Activated CD4-positive, alpha-beta T cell treated with anti-CD3 and anti-CD28 coated beads, Interleukin-2, amount 10 ng/mL, durations not matched to agents 7 days and 5 days (primary cell): Measurements from ENCODE around the gene SKI. TPM values are rescaled to one million over a fixed set of nuclear protein-coding genes. Genes with fewer than 3 reads are reported as not detected.

Experiments used
- CTCF ChIA-PET: fragments of 350-600 bp; sonication (Branson Sonifier 250); formaldehyde crosslinking; loops from one replicate; lab custom pipeline; 2021; ENCODE audit warnings: antibody characterized with exemption; lab: Charles Lee
- POLR2A ChIA-PET: fragments of 350-600 bp; sonication (Branson Sonifier 250); formaldehyde crosslinking; loops from one replicate; lab custom pipeline; 2021; ENCODE audit warnings: antibody characterized with exemption; lab: Charles Lee
- DNase-seq: peaks from one replicate; pipeline ENCODE4 v3.0.0-alpha.2; 2020
- H3K27ac Mint-ChIP-seq: one replicate; pipeline ENCODE4 v1.8.0; 2021; ENCODE audit warnings: mild to moderate bottlenecking, moderate library complexity, mixed read lengths
- H3K27me3 Mint-ChIP-seq: one replicate; pipeline ENCODE4 v1.8.0; 2021; ENCODE audit warnings: mixed read lengths
- H3K36me3 Mint-ChIP-seq: one replicate; pipeline ENCODE4 v1.8.0; 2021; ENCODE audit warnings: low read depth, mixed read lengths
- H3K4me1 Mint-ChIP-seq: one replicate; pipeline ENCODE4 v1.8.0; 2021; ENCODE audit warnings: mixed read lengths
- H3K4me3 Mint-ChIP-seq: one replicate; pipeline ENCODE4 v1.8.0; 2021; ENCODE audit warnings: mild to moderate bottlenecking, moderate library complexity, mixed read lengths
- H3K9me3 Mint-ChIP-seq: one replicate; pipeline ENCODE4 v1.8.0; 2021; ENCODE audit warnings: mixed read lengths
- total RNA-seq, 2 experiments: library from RNA; stranded (reverse); gene quantifications; one replicate each; pipeline ENCODE4 v1.2.3, GENCODE V29; 2021

Gene SKI
- total RNA-seq, 2 experiments from 2014 or later: 60.7 to 62.0 TPM

GRCh38 chr1:2334883-2335534 lies 106.9 kb downstream of the SKI start:
- H3K27me3 Mint-ChIP-seq: no peaks in the 10 kb centered on the region
- no peak overlapping the region for H3K4me3 Mint-ChIP-seq
- ChIA-PET POLR2A (no interaction called here), CTCF (interaction anchor here (1.0 kb wide), 1 partner anchor 47 kb away, joined by 3 read pairs; no protein-coding TSS in a partner anchor)
- H3K27ac Mint-ChIP-seq: no peak overlapping the region
- H3K4me1 Mint-ChIP-seq: no peaks in the 10 kb centered on the region
- no peaks in the 10 kb centered on the region for H3K36me3 Mint-ChIP-seq
- no peaks in the 10 kb centered on the region for H3K9me3 Mint-ChIP-seq
- DNase-seq: no peak

GRCh38 chr1:2335721-2336455 lies 107.8 kb downstream of the SKI start:
- no peaks in the 10 kb centered on the region for H3K27me3 Mint-ChIP-seq
- no peaks in the 10 kb centered on the region for H3K36me3 Mint-ChIP-seq
- H3K27ac Mint-ChIP-seq: no peak overlapping the region
- no peaks in the 10 kb centered on the region for H3K9me3 Mint-ChIP-seq
- POLR2A ChIA-PET: no interaction called here
- no peak for DNase-seq
- H3K4me3 Mint-ChIP-seq: no peak overlapping the region
- CTCF ChIA-PET: interaction anchor here (1.0 kb wide), 1 partner anchor 46 kb away, joined by 3 read pairs; no protein-coding TSS in a partner anchor
- H3K4me1 Mint-ChIP-seq: no peaks in the 10 kb centered on the region

GRCh38 chr1:2336499-2336898 lies 108.4 kb downstream of the SKI start:
- DNase-seq: no peak
- Mint-ChIP-seq H3K4me3 (no peak overlapping the region), H3K27me3 (no peaks in the 10 kb centered on the region), H3K27ac (no peak overlapping the region), H3K9me3 (no peaks in the 10 kb centered on the region), H3K36me3 (no peaks in the 10 kb centered on the region), H3K4me1 (no peaks in the 10 kb centered on the region)
- CTCF ChIA-PET: no interaction called here
- POLR2A ChIA-PET: no interaction called here

GRCh38 chr1:2337081-2337480 lies 109.0 kb downstream of the SKI start:
- ChIA-PET CTCF (no interaction called here), POLR2A (no interaction called here)
- no peak overlapping the region for H3K4me3 Mint-ChIP-seq
- no peak overlapping the region for H3K27ac Mint-ChIP-seq
- no peaks in the 10 kb centered on the region for H3K36me3 Mint-ChIP-seq
- no peak for DNase-seq
- no peaks in the 10 kb centered on the region for H3K9me3 Mint-ChIP-seq
- H3K4me1 Mint-ChIP-seq: no peaks in the 10 kb centered on the region
- H3K27me3 Mint-ChIP-seq: no peaks in the 10 kb centered on the region

- no peak overlapping the region for H3K4me3 Mint-ChIP-seq
- ChIA-PET POLR2A (no interaction called here), CTCF (interaction anchor here (0.9 kb wide), 1 partner anchor 77 kb away, joined by 3 read pairs; no protein-coding TSS in a partner anchor)
- H3K27ac Mint-ChIP-seq: no peak overlapping the region
- H3K9me3 Mint-ChIP-seq: no peaks in the 10 kb centered on the region
- no peaks in the 10 kb centered on the region for H3K36me3 Mint-ChIP-seq
- H3K4me1 Mint-ChIP-seq: no peaks in the 10 kb centered on the region
- H3K27me3 Mint-ChIP-seq: no peaks in the 10 kb centered on the region
- no peak for DNase-seq
Measured at GRCh38 chr1:2337501-2337900, 109.4 kb downstream of the SKI start.

- Mint-ChIP-seq H3K27me3 (no peaks in the 10 kb centered on the region), H3K4me3 (no peak overlapping the region), H3K9me3 (no peaks in the 10 kb centered on the region), H3K27ac (no peak overlapping the region), H3K36me3 (no peaks in the 10 kb centered on the region), H3K4me1 (no peaks in the 10 kb centered on the region)
- ChIA-PET POLR2A (no interaction called here), CTCF (no interaction called here)
- no peak for DNase-seq
Measured at GRCh38 chr1:2339206-2340085, 111.3 kb downstream of the SKI start.

GRCh38 chr1:2340086-2340917 lies 112.2 kb downstream of the SKI start:
- DNase-seq: no peak
- no peaks in the 10 kb centered on the region for H3K36me3 Mint-ChIP-seq
- no peak overlapping the region for H3K4me3 Mint-ChIP-seq
- no peaks in the 10 kb centered on the region for H3K27me3 Mint-ChIP-seq
- POLR2A ChIA-PET: no interaction called here
- no peak overlapping the region for H3K27ac Mint-ChIP-seq
- H3K9me3 Mint-ChIP-seq: no peaks in the 10 kb centered on the region
- CTCF ChIA-PET: no interaction called here
- H3K4me1 Mint-ChIP-seq: no peaks in the 10 kb centered on the region

- ChIA-PET POLR2A (no interaction called here), CTCF (no interaction called here)
- Mint-ChIP-seq H3K4me1 (no peaks in the 10 kb centered on the region), H3K4me3 (no peak overlapping the region), H3K9me3 (no peaks in the 10 kb centered on the region), H3K36me3 (no peaks in the 10 kb centered on the region), H3K27me3 (no peaks in the 10 kb centered on the region), H3K27ac (no peak overlapping the region)
- no peak for DNase-seq
Measured at GRCh38 chr1:2340918-2341254, 112.8 kb downstream of the SKI start.

- no peak overlapping the region for H3K4me3 Mint-ChIP-seq
- no peaks in the 10 kb centered on the region for H3K27me3 Mint-ChIP-seq
- ChIA-PET POLR2A (no interaction called here), CTCF (no interaction called here)
- no peaks in the 10 kb centered on the region for H3K36me3 Mint-ChIP-seq
- H3K4me1 Mint-ChIP-seq: no peaks in the 10 kb centered on the region
- H3K9me3 Mint-ChIP-seq: no peaks in the 10 kb centered on the region
- DNase-seq: no peak
- no peak overlapping the region for H3K27ac Mint-ChIP-seq
Measured at GRCh38 chr1:2341706-2342383, 113.7 kb downstream of the SKI start.

- Mint-ChIP-seq H3K27ac (no peak overlapping the region), H3K9me3 (no peaks in the 10 kb centered on the region), H3K36me3 (no peaks in the 10 kb centered on the region), H3K27me3 (no peaks in the 10 kb centered on the region), H3K4me3 (no peak overlapping the region), H3K4me1 (no peaks in the 10 kb centered on the region)
- ChIA-PET POLR2A (no interaction called here), CTCF (no interaction called here)
- no peak for DNase-seq
Measured at GRCh38 chr1:2342384-2343022, 114.4 kb downstream of the SKI start.

- Mint-ChIP-seq H3K27me3 (no peaks in the 10 kb centered on the region), H3K4me1 (no peaks in the 10 kb centered on the region), H3K4me3 (no peak overlapping the region), H3K27ac (no peak overlapping the region), H3K36me3 (no peaks in the 10 kb centered on the region), H3K9me3 (no peaks in the 10 kb centered on the region)
- no peak for DNase-seq
- ChIA-PET CTCF (no interaction called here), POLR2A (no interaction called here)
Measured at GRCh38 chr1:2343023-2343935, 115.2 kb downstream of the SKI start.
